ENCODE measurements around the gene MYL9. TPM values are rescaled to one million over a fixed set of nuclear protein-coding genes. Genes with fewer than 3 reads are reported as not detected.

MYL9 gene
- total and polyA plus RNA-seq, 2 donors (not counting 1 experiment from before 2014, with no cell fraction given) = 0.78 to 3.5 TPM

DNA sequence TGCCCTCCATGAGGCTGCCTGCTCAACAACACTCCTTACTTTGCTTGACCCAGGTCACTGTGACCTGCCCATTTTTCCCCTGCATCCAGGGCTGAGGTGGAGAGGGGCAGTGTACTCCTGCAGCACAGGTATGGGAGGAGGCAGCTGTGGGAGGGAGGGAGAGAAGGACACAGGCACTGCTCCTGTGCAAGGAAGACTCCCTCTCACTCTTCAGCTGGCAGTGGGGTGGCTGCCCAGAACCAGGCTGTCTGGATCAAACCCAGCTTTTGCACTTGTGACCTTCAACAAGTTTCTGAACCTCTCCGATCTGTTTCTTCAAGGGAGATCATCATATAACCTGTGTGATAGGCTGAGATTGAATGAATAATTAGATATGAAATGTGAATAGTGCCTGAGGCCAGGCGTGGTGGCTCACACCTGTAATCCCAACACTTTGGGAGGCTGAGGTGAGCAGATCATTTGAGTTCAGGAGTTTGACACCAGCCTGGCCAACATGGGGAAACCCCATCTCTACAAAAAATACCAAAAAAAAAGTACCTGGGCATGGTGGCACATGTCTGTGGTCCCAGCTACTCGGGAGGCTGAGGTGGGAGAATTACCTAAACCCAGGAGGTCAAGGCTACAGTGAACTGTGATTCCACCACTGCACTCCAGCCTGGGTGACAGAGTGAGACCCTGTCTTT is 46.2 kb downstream of the MYL9 start:
- H3K9me3 ChIP-seq (ENCODE audit: control extremely low read depth in 1 of 3, control insufficient read depth in 2 of 3, insufficient read depth in 1 of 3, low read length in 2 of 3) = no peaks in the 10 kb centered on the region
- WGBS (ENCODE audit: insufficient coverage) = 81% methylated on average over 3 of the region's 3 CpGs
- Mint-ChIP-seq H3K27ac (peak overlapping the region; percentile 21), H3K27me3 (no peaks in the 10 kb centered on the region), H3K9me3 (ENCODE audit: insufficient read depth) (no peaks in the 10 kb centered on the region), H3K4me3 (no peak overlapping the region), H3K4me1 (peaks cover 26% of the 10 kb centered on the region)
- POLR2A ChIA-PET = interaction anchor here (0.7 to 1.8 kb wide), 4 partner anchors 13 to 386 kb away, joined by 4 to 9 read pairs (median 6); partner anchors contain the start of genes RAB5IF and TGIF2
- TF ChIP-seq, protein P1, sequence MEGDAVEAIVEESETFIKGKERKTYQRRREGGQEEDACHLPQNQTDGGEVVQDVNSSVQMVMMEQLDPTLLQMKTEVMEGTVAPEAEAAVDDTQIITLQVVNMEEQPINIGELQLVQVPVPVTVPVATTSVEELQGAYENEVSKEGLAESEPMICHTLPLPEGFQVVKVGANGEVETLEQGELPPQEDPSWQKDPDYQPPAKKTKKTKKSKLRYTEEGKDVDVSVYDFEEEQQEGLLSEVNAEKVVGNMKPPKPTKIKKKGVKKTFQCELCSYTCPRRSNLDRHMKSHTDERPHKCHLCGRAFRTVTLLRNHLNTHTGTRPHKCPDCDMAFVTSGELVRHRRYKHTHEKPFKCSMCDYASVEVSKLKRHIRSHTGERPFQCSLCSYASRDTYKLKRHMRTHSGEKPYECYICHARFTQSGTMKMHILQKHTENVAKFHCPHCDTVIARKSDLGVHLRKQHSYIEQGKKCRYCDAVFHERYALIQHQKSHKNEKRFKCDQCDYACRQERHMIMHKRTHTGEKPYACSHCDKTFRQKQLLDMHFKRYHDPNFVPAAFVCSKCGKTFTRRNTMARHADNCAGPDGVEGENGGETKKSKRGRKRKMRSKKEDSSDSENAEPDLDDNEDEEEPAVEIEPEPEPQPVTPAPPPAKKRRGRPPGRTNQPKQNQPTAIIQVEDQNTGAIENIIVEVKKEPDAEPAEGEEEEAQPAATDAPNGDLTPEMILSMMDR (IDR thresholded peaks at IDR 0.05) = no peak
- no peak for TF ChIP-seq EZH2 (IDR thresholded peaks at IDR 0.05; ENCODE audit: borderline replicate concordance, insufficient read depth, low read depth, low read length, poor library complexity, severe bottlenecking)
- peaks cover 46% of the 10 kb centered on the region for H3K79me2 ChIP-seq (ENCODE audit: control insufficient read depth, insufficient read depth, low read length)
- H3K4me2 ChIP-seq (replicated peaks; ENCODE audit: low read depth, low read length, poor library complexity, severe bottlenecking) = no peak overlapping the region
- peak overlapping the region in 1 of 2 donors; percentile 55 for H3K27ac ChIP-seq (ENCODE audit: low read length in 2 of 2)
- peaks cover 10 to 67% of the 10 kb centered on the region in 2 experiments for H3K36me3 ChIP-seq (replicated peaks in 1 of 2; ENCODE audit: control extremely low read depth in 1 of 2, control insufficient read depth in 1 of 2, extremely low read depth in 1 of 2, insufficient read depth in 2 of 2, low read length in 1 of 2)
- H3K27me3 ChIP-seq (replicated peaks in 1 of 4; ENCODE audit: control extremely low read depth in 1 of 4, control insufficient read depth in 3 of 4, insufficient read depth in 4 of 4, low read length in 3 of 4) = no peaks in the 10 kb centered on the region
- intact Hi-C loops (cut with micrococcal nuclease) = loop anchor here (2.0 kb wide), 1 partner anchor 17 kb away; the partner anchor contains the start of gene RAB5IF
- DNase-seq (peak; percentile 21), ATAC-seq (ENCODE audit: low read depth) (no peak)
- H4K20me1 ChIP-seq (ENCODE audit: control insufficient read depth, insufficient read depth, low read length, poor library complexity, severe bottlenecking) = peaks cover 21% of the 10 kb centered on the region
- CTCF ChIA-PET = interaction anchor here (0.6 to 3.2 kb wide), 5 partner anchors 10 to 256 kb away, joined by 3 to 25 read pairs (median 4); partner anchors contain the start of gene RAB5IF
- no peak overlapping the region for H2AFZ ChIP-seq (ENCODE audit: insufficient read depth, low read depth, low read length, poor library complexity, severe bottlenecking)
- no peak overlapping the region for H3K9ac ChIP-seq (ENCODE audit: low read length)
- no peaks in the 10 kb centered on the region for H3K4me1 ChIP-seq (ENCODE audit: control insufficient read depth in 2 of 2, insufficient read depth in 2 of 2, low read length in 2 of 2)
- no peak overlapping the region for H3K4me3 ChIP-seq (ENCODE audit: control extremely low read depth in 1 of 5, extremely low read depth in 1 of 5, insufficient read depth in 1 of 5, low read depth in 2 of 5, low read length in 4 of 5)

DNA sequence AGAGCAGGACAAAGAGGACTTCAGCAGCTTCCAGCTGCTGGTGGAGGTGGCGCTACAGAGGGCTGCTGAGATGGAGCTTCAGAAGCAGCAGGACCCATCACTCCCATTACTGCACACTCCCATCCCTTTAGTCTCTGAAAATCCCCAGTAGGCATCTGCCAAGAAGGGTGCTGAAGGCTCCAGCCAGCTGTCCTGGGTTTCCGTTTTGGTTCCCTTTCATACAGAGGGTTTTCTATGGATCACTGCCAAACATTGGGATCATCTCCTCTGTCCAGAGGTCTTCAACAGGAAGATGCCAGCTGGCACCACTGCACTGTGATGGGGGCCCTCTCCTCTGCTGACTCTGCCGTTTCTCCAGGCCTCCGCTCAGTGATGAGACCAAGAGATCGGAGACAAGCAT is 50.0 kb downstream of the MYL9 start:
- 99% methylated on average over 5 of the region's 5 CpGs for WGBS (ENCODE audit: insufficient coverage)

More for the DNA sequence above, 50.0 kb downstream of the MYL9 start:
- Histone ChIP-seq H3K27me3 (replicated peaks in 1 of 4; ENCODE audit: control extremely low read depth in 1 of 4, control insufficient read depth in 3 of 4, insufficient read depth in 4 of 4, low read length in 3 of 4) (no peaks in the 10 kb centered on the region), H3K36me3 (replicated peaks in 1 of 2; ENCODE audit: control extremely low read depth in 1 of 2, control insufficient read depth in 1 of 2, extremely low read depth in 1 of 2, insufficient read depth in 2 of 2, low read length in 1 of 2) (peaks cover 8 to 36% of the 10 kb centered on the region in 2 experiments), H3K9me3 (ENCODE audit: control extremely low read depth in 1 of 3, control insufficient read depth in 2 of 3, insufficient read depth in 1 of 3, low read length in 2 of 3) (peaks cover 0 to 4% (median 0%) of the 10 kb centered on the region in 3 donors), H3K4me1 (ENCODE audit: control insufficient read depth in 2 of 2, insufficient read depth in 2 of 2, low read length in 2 of 2) (peaks cover 29 to 33% of the 10 kb centered on the region in 2 donors), H4K20me1 (ENCODE audit: control insufficient read depth, insufficient read depth, low read length, poor library complexity, severe bottlenecking) (peaks cover 5% of the 10 kb centered on the region), H3K9ac (ENCODE audit: low read length) (no peak overlapping the region), H3K79me2 (ENCODE audit: control insufficient read depth, insufficient read depth, low read length) (peaks cover 33% of the 10 kb centered on the region), H3K4me3 (ENCODE audit: control extremely low read depth in 1 of 5, extremely low read depth in 1 of 5, insufficient read depth in 1 of 5, low read depth in 2 of 5, low read length in 4 of 5) (no peak overlapping the region), H2AFZ (ENCODE audit: insufficient read depth, low read depth, low read length, poor library complexity, severe bottlenecking) (no peak overlapping the region), H3K27ac (ENCODE audit: low read length in 2 of 2) (peak overlapping the region in 1 of 2 donors; percentile 89), H3K4me2 (replicated peaks; ENCODE audit: low read depth, low read length, poor library complexity, severe bottlenecking) (no peak overlapping the region)
- Mint-ChIP-seq H3K27ac (peak overlapping the region; percentile 74), H3K9me3 (ENCODE audit: insufficient read depth) (no peaks in the 10 kb centered on the region), H3K27me3 (no peaks in the 10 kb centered on the region), H3K4me3 (no peak overlapping the region), H3K4me1 (peaks cover 56% of the 10 kb centered on the region)
- CTCF ChIA-PET = interaction anchor here (0.7 to 3.2 kb wide), 4 partner anchors 14 to 399 kb away, joined by 4 to 8 read pairs (median 7); partner anchors contain the start of genes RAB5IF and TGIF2
- TF ChIP-seq, protein P1 (IDR thresholded peaks at IDR 0.05) = no peak
- no peak for TF ChIP-seq EZH2 (IDR thresholded peaks at IDR 0.05; ENCODE audit: borderline replicate concordance, insufficient read depth, low read depth, low read length, poor library complexity, severe bottlenecking)
- POLR2A ChIA-PET = interaction anchor here (0.6 kb wide), 2 partner anchors 124 to 244 kb away, joined by 3 to 6 read pairs; no protein-coding TSS in a partner anchor
- DNase-seq (no peak), ATAC-seq (ENCODE audit: low read depth) (no peak)
- intact Hi-C loops (cut with micrococcal nuclease) = no loop called here

Data from B cell (primary cell).